HEK293 (cell line): ENCODE results near the gene EFNA2.

Source experiments
- GFI1B ChIP-seq: fragments of 450-650 bp; formaldehyde crosslinking; IDR thresholded peaks from 2 replicates; pipeline ENCODE4 v1.5.1; 2016; ENCODE audit warnings: missing biosample characterization, missing genetic modification characterization
- GLIS2 ChIP-seq: fragments of 450-650 bp; formaldehyde crosslinking; IDR thresholded peaks from 2 replicates; pipeline ENCODE4 v1.5.1; 2016; ENCODE audit warnings: missing biosample characterization, missing genetic modification characterization
- IKZF3 ChIP-seq: fragments of 450-650 bp; IDR thresholded peaks from 2 replicates; pipeline ENCODE4 v1.5.0; 2018; ENCODE audit warnings: missing biosample characterization, mild to moderate bottlenecking, missing genetic modification characterization, moderate library complexity
- KLF7 ChIP-seq: fragments of 450-650 bp; formaldehyde crosslinking; IDR thresholded peaks from 2 replicates; pipeline ENCODE4 v1.5.1; 2016; ENCODE audit warnings: missing biosample characterization, missing genetic modification characterization, borderline replicate concordance
- PRDM1 ChIP-seq: fragments of 450-650 bp; formaldehyde crosslinking; IDR thresholded peaks from 2 replicates; pipeline ENCODE4; 2016; ENCODE audit warnings: missing biosample characterization, missing genetic modification characterization
- SP3 ChIP-seq: fragments of 450-650 bp; formaldehyde crosslinking; IDR thresholded peaks from 2 replicates; pipeline ENCODE4 v1.5.1; 2016; ENCODE audit warnings: missing biosample characterization, missing genetic modification characterization
- ZNF335 ChIP-seq: fragments of 450-650 bp; formaldehyde crosslinking; conservative IDR thresholded peaks from 2 replicates; pipeline ENCODE4 v1.5.1; 2016; ENCODE audit warnings: missing biosample characterization, missing genetic modification characterization
- ZNF366 ChIP-seq: fragments of 450-650 bp; formaldehyde crosslinking; conservative IDR thresholded peaks from 2 replicates; pipeline ENCODE4 v1.5.1; 2016; ENCODE audit warnings: missing biosample characterization, missing genetic modification characterization
- ZNF501 ChIP-seq: fragments of 450-650 bp; formaldehyde crosslinking; IDR thresholded peaks from 2 replicates; pipeline ENCODE4 v1.5.1; 2016; ENCODE audit warnings: missing biosample characterization, missing genetic modification characterization
- ZNF549 ChIP-seq: fragments of 450-650 bp; IDR thresholded peaks from 2 replicates; pipeline ENCODE4 v1.5.1; 2018; ENCODE audit warnings: missing biosample characterization, missing genetic modification characterization, mild to moderate bottlenecking, inconsistent platforms, moderate library complexity
- ZNF626 ChIP-seq: fragments of 450-650 bp; sonication (Bioruptor Pico); formaldehyde crosslinking; IDR thresholded peaks from 2 replicates; pipeline ENCODE4 v1.5.1; 2018; ENCODE audit warnings: missing biosample characterization, missing genetic modification characterization, inconsistent platforms
- ZNF707 ChIP-seq: fragments of 450-650 bp; formaldehyde crosslinking; IDR thresholded peaks from 2 replicates; pipeline ENCODE4 v1.5.1; 2016; ENCODE audit warnings: missing biosample characterization, missing genetic modification characterization
- TF ChIP-seq, protein P1 (sequence below): fragments of 450-650 bp; formaldehyde crosslinking; IDR thresholded peaks from 2 replicates; pipeline ENCODE4 v1.5.1; 2016; ENCODE audit warnings: missing biosample characterization, missing genetic modification characterization, low read depth
- TF ChIP-seq, protein P2 (sequence below): fragments of 450-650 bp; formaldehyde crosslinking; IDR thresholded peaks from 2 replicates; pipeline ENCODE4 v1.5.1; 2016; ENCODE audit warnings: missing biosample characterization, missing genetic modification characterization
- TF ChIP-seq, protein P3 (sequence below): fragments of 450-650 bp; formaldehyde crosslinking; conservative IDR thresholded peaks from 2 replicates; pipeline ENCODE4 v1.5.1; 2016; ENCODE audit warnings: low read depth, missing biosample characterization, missing genetic modification characterization
- TF ChIP-seq, protein P4 (sequence below): fragments of 450-650 bp; formaldehyde crosslinking; IDR thresholded peaks from 2 replicates; pipeline ENCODE4 v1.5.1; 2016; ENCODE audit warnings: missing biosample characterization, missing genetic modification characterization
- TF ChIP-seq, protein P5 (sequence below): fragments of 450-650 bp; formaldehyde crosslinking; IDR thresholded peaks from 2 replicates; pipeline ENCODE4 v1.5.1; 2016; ENCODE audit warnings: missing biosample characterization, missing genetic modification characterization
- TF ChIP-seq, protein P6 (sequence below): fragments of 450-650 bp; formaldehyde crosslinking; IDR thresholded peaks from 2 replicates; pipeline ENCODE4 v1.5.1; 2016; ENCODE audit warnings: missing biosample characterization, missing genetic modification characterization, borderline replicate concordance

EFNA2 gene

DNA sequence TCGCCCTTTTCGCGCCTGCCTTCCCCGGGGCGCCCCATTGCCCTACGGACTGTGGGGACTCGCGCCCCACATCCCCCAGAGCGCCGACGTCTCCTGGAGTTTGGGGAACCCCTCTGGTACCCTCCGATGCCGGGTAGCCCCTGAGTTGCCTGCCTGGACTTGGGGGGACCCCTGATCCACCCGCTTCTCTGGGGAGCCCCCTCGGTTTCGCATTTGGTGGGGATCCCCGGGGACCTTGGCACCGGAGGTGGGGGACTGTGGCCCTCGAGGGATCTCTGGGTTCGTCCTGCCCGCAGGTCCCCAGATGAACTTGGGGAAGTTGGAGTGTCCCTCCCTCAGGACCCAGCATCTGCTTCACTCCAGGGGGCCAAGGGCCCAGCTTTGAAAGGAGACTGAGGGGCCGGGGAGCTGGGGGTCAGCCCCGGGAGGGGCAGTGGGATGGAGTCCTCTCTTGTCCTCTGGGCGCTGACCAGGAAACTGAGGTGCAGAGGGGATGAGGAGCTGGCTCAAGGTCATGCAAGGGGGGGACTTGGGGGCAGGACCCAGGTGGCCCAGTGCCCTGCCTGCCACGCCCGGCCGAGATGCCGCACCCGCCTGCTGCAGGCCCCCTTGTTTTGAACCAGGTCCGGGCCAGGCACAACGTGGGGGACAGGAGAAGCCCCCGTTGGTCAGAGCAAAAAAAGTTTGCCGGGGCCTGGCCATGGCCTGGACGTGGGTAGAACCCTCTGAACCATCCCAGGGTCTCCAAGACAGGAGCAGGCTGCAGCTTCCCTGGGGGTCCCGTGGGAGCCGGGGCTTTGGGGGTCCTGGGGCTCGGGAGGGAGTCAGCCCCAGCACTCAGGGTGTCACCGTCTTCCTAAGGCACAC is 1.0 kb downstream of the EFNA2 start (continued):
- TF ChIP-seq, protein P1, sequence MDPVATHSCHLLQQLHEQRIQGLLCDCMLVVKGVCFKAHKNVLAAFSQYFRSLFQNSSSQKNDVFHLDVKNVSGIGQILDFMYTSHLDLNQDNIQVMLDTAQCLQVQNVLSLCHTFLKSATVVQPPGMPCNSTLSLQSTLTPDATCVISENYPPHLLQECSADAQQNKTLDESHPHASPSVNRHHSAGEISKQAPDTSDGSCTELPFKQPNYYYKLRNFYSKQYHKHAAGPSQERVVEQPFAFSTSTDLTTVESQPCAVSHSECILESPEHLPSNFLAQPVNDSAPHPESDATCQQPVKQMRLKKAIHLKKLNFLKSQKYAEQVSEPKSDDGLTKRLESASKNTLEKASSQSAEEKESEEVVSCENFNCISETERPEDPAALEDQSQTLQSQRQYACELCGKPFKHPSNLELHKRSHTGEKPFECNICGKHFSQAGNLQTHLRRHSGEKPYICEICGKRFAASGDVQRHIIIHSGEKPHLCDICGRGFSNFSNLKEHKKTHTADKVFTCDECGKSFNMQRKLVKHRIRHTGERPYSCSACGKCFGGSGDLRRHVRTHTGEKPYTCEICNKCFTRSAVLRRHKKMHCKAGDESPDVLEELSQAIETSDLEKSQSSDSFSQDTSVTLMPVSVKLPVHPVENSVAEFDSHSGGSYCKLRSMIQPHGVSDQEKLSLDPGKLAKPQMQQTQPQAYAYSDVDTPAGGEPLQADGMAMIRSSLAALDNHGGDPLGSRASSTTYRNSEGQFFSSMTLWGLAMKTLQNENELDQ (tag by site-specific recombination), result no peak
- TF ChIP-seq IKZF3 (tag by site-specific recombination) (no peak), GLIS2 (tag by site-specific recombination) (peak; percentile 49; the same call in 1 of the 2 replicates), ZNF366 (no peak), PRDM1 (no peak), GFI1B (tag by site-specific recombination) (no peak), SP3 (no peak), ZNF501 (tag by site-specific recombination) (no peak), ZNF707 (tag by site-specific recombination) (no peak), KLF7 (tag by site-specific recombination) (peak; percentile 41; the same call in 1 of the 2 replicates), ZNF626 (tag by site-specific recombination) (no peak), ZNF335 (tag by site-specific recombination) (peak; percentile 62), ZNF549 (no peak)
- TF ChIP-seq, protein P2, sequence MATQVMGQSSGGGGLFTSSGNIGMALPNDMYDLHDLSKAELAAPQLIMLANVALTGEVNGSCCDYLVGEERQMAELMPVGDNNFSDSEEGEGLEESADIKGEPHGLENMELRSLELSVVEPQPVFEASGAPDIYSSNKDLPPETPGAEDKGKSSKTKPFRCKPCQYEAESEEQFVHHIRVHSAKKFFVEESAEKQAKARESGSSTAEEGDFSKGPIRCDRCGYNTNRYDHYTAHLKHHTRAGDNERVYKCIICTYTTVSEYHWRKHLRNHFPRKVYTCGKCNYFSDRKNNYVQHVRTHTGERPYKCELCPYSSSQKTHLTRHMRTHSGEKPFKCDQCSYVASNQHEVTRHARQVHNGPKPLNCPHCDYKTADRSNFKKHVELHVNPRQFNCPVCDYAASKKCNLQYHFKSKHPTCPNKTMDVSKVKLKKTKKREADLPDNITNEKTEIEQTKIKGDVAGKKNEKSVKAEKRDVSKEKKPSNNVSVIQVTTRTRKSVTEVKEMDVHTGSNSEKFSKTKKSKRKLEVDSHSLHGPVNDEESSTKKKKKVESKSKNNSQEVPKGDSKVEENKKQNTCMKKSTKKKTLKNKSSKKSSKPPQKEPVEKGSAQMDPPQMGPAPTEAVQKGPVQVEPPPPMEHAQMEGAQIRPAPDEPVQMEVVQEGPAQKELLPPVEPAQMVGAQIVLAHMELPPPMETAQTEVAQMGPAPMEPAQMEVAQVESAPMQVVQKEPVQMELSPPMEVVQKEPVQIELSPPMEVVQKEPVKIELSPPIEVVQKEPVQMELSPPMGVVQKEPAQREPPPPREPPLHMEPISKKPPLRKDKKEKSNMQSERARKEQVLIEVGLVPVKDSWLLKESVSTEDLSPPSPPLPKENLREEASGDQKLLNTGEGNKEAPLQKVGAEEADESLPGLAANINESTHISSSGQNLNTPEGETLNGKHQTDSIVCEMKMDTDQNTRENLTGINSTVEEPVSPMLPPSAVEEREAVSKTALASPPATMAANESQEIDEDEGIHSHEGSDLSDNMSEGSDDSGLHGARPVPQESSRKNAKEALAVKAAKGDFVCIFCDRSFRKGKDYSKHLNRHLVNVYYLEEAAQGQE (tag by site-specific recombination), result no peak
- TF ChIP-seq, protein P3, sequence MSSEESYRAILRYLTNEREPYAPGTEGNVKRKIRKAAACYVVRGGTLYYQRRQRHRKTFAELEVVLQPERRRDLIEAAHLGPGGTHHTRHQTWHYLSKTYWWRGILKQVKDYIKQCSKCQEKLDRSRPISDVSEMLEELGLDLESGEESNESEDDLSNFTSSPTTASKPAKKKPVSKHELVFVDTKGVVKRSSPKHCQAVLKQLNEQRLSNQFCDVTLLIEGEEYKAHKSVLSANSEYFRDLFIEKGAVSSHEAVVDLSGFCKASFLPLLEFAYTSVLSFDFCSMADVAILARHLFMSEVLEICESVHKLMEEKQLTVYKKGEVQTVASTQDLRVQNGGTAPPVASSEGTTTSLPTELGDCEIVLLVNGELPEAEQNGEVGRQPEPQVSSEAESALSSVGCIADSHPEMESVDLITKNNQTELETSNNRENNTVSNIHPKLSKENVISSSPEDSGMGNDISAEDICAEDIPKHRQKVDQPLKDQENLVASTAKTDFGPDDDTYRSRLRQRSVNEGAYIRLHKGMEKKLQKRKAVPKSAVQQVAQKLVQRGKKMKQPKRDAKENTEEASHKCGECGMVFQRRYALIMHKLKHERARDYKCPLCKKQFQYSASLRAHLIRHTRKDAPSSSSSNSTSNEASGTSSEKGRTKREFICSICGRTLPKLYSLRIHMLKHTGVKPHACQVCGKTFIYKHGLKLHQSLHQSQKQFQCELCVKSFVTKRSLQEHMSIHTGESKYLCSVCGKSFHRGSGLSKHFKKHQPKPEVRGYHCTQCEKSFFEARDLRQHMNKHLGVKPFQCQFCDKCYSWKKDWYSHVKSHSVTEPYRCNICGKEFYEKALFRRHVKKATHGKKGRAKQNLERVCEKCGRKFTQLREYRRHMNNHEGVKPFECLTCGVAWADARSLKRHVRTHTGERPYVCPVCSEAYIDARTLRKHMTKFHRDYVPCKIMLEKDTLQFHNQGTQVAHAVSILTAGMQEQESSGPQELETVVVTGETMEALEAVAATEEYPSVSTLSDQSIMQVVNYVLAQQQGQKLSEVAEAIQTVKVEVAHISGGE, result no peak
- TF ChIP-seq, protein P4, sequence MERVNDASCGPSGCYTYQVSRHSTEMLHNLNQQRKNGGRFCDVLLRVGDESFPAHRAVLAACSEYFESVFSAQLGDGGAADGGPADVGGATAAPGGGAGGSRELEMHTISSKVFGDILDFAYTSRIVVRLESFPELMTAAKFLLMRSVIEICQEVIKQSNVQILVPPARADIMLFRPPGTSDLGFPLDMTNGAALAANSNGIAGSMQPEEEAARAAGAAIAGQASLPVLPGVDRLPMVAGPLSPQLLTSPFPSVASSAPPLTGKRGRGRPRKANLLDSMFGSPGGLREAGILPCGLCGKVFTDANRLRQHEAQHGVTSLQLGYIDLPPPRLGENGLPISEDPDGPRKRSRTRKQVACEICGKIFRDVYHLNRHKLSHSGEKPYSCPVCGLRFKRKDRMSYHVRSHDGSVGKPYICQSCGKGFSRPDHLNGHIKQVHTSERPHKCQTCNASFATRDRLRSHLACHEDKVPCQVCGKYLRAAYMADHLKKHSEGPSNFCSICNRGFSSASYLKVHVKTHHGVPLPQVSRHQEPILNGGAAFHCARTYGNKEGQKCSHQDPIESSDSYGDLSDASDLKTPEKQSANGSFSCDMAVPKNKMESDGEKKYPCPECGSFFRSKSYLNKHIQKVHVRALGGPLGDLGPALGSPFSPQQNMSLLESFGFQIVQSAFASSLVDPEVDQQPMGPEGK (tag by site-specific recombination), result peak; percentile 51; the same call in 1 of the 2 replicates
- TF ChIP-seq, protein P5, sequence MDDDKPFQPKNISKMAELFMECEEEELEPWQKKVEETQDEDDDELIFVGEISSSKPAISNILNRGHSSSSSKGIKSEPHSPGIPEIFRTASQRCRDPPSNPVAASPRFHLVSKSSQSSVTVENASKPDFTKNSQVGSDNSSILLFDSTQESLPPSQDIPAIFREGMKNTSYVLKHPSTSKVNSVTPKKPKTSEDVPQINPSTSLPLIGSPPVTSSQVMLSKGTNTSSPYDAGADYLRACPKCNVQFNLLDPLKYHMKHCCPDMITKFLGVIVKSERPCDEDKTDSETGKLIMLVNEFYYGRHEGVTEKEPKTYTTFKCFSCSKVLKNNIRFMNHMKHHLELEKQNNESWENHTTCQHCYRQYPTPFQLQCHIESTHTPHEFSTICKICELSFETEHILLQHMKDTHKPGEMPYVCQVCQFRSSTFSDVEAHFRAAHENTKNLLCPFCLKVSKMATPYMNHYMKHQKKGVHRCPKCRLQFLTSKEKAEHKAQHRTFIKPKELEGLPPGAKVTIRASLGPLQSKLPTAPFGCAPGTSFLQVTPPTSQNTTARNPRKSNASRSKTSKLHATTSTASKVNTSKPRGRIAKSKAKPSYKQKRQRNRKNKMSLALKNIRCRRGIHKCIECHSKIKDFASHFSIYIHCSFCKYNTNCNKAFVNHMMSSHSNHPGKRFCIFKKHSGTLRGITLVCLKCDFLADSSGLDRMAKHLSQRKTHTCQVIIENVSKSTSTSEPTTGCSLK (tag by site-specific recombination), result no peak
- TF ChIP-seq, protein P6, sequence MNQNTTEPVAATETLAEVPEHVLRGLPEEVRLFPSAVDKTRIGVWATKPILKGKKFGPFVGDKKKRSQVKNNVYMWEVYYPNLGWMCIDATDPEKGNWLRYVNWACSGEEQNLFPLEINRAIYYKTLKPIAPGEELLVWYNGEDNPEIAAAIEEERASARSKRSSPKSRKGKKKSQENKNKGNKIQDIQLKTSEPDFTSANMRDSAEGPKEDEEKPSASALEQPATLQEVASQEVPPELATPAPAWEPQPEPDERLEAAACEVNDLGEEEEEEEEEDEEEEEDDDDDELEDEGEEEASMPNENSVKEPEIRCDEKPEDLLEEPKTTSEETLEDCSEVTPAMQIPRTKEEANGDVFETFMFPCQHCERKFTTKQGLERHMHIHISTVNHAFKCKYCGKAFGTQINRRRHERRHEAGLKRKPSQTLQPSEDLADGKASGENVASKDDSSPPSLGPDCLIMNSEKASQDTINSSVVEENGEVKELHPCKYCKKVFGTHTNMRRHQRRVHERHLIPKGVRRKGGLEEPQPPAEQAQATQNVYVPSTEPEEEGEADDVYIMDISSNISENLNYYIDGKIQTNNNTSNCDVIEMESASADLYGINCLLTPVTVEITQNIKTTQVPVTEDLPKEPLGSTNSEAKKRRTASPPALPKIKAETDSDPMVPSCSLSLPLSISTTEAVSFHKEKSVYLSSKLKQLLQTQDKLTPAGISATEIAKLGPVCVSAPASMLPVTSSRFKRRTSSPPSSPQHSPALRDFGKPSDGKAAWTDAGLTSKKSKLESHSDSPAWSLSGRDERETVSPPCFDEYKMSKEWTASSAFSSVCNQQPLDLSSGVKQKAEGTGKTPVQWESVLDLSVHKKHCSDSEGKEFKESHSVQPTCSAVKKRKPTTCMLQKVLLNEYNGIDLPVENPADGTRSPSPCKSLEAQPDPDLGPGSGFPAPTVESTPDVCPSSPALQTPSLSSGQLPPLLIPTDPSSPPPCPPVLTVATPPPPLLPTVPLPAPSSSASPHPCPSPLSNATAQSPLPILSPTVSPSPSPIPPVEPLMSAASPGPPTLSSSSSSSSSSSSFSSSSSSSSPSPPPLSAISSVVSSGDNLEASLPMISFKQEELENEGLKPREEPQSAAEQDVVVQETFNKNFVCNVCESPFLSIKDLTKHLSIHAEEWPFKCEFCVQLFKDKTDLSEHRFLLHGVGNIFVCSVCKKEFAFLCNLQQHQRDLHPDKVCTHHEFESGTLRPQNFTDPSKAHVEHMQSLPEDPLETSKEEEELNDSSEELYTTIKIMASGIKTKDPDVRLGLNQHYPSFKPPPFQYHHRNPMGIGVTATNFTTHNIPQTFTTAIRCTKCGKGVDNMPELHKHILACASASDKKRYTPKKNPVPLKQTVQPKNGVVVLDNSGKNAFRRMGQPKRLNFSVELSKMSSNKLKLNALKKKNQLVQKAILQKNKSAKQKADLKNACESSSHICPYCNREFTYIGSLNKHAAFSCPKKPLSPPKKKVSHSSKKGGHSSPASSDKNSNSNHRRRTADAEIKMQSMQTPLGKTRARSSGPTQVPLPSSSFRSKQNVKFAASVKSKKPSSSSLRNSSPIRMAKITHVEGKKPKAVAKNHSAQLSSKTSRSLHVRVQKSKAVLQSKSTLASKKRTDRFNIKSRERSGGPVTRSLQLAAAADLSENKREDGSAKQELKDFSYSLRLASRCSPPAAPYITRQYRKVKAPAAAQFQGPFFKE (tag by site-specific recombination), result no peak
